CD4-positive, alpha-beta T cell (primary cell): Measurements from ENCODE around the gene N4BP2. TPM values are rescaled to one million over a fixed set of nuclear protein-coding genes. Genes with fewer than 3 reads are reported as not detected.

ENCODE experiments used
- ATAC-seq: fragments of 200-7000 bp; cut with Tn5 transposase; one replicate; pipeline ENCODE4 v1.10.0; 2022; ENCODE audit warnings: mild to moderate bottlenecking; ENCODE audit not compliant: poor library complexity
- CTCF ChIA-PET: fragments of 350-600 bp; sonication (Branson Sonifier 250); formaldehyde crosslinking; loops from one replicate; lab custom pipeline; 2021; ENCODE audit warnings: antibody characterized with exemption, inconsistent platforms; lab: Charles Lee
- POLR2A ChIA-PET: fragments of 350-600 bp; sonication (Branson Sonifier 250); formaldehyde crosslinking; loops from one replicate; lab custom pipeline; 2021; ENCODE audit warnings: antibody characterized with exemption, inconsistent platforms; lab: Charles Lee
- DNase-seq, 14 experiments: peaks; one replicate each; pipeline ENCODE4 v3.0.0-alpha.2; 2013 to 2020; ENCODE audit warnings: mixed read lengths in 2 of 14
- H3K27ac ChIP-seq, 2 donors: one replicate each; pipeline versions ENCODE4 v1.5.1 to v1.7.0; 2013; ENCODE audit warnings: low read length in 2 of 2, low read depth in 1 of 2, mild to moderate bottlenecking in 1 of 2
- H3K27me3 ChIP-seq, 2 experiments: 1 replicate in 1 of 2; 2 replicates in 1 of 2; pipeline versions ENCODE4 v1.6.1 to v1.7.0; 2013; ENCODE audit warnings: low read length in 2 of 2, control low read depth in 1 of 2, mild to moderate bottlenecking in 1 of 2, moderate library complexity in 1 of 2; ENCODE audit not compliant: insufficient read depth in 2 of 2, control insufficient read depth in 1 of 2
- H3K36me3 ChIP-seq: one replicate; pipeline ENCODE4 v1.6.1; 2013; ENCODE audit warnings: low read length, control low read depth; ENCODE audit not compliant: insufficient read depth
- H3K4me1 ChIP-seq: one replicate; pipeline ENCODE4 v1.6.1; 2013; ENCODE audit warnings: low read length, control low read depth; ENCODE audit not compliant: insufficient read depth
- H3K4me3 ChIP-seq: one replicate; pipeline ENCODE4 v1.5.1; 2013; ENCODE audit warnings: mild to moderate bottlenecking, low read length, moderate library complexity
- H3K9me3 ChIP-seq, 2 experiments: 1 replicate in 1 of 2; 2 replicates in 1 of 2; pipeline versions ENCODE4 v1.6.1 to v1.7.0; 2013; ENCODE audit warnings: low read length in 2 of 2, mild to moderate bottlenecking in 2 of 2, control low read depth in 1 of 2, moderate library complexity in 1 of 2; ENCODE audit not compliant: control insufficient read depth in 1 of 2, insufficient read depth in 1 of 2
- H3K27ac Mint-ChIP-seq: one replicate; pipeline ENCODE4 v1.8.0; 2020; ENCODE audit warnings: mixed read lengths
- H3K27me3 Mint-ChIP-seq: one replicate; pipeline ENCODE4 v1.8.0; 2021; ENCODE audit warnings: mixed read lengths
- H3K36me3 Mint-ChIP-seq: one replicate; pipeline ENCODE4 v1.8.0; 2021; ENCODE audit warnings: low read depth, mixed read lengths
- H3K4me1 Mint-ChIP-seq: one replicate; pipeline ENCODE4 v1.8.0; 2021; ENCODE audit warnings: low read depth, mixed read lengths
- H3K4me3 Mint-ChIP-seq: one replicate; pipeline ENCODE4 v1.8.0; 2020; ENCODE audit warnings: mild to moderate bottlenecking, mixed read lengths
- H3K9me3 Mint-ChIP-seq: one replicate; pipeline ENCODE4 v1.8.0; 2020; ENCODE audit warnings: mixed read lengths
- CTCF ChIP-seq: fragments of 200-600 bp; IDR thresholded peaks from one replicate; pipeline ENCODE4 v1.8.0; 2022; ENCODE audit warnings: antibody characterized with exemption, mild to moderate bottlenecking
- intact Hi-C, 2 experiments: fragments of 100-400 bp; cut with DNase I in 1 of 2; cut with micrococcal nuclease in 1 of 2; formaldehyde crosslinking; loops; one replicate each; pipeline versions ENCODE4 v1.15.1 to v1.9.0; 2023 to 2025; cut with DNase I, micrococcal nuclease
- total RNA-seq, 174 experiments: library from RNA in 2 of 174; stranded (reverse) in 2 of 174; gene quantifications; one replicate each; pipeline ENCODE4 v1.2.3 and lab custom pipeline; 2021 to 2026

N4BP2 gene
- total RNA-seq, 2 experiments from 2014 or later = 21.7 to 25.2 TPM

- TF ChIP-seq CTCF = no peak
- Histone ChIP-seq H3K36me3 (no peaks in the 10 kb centered on the region), H3K27ac (no peak overlapping the region), H3K9me3 (no peaks in the 10 kb centered on the region), H3K27me3 (no peaks in the 10 kb centered on the region), H3K4me3 (no peak overlapping the region), H3K4me1 (no peaks in the 10 kb centered on the region)
- ATAC-seq = no peak
- no peaks in the 10 kb centered on the region for H3K4me1 Mint-ChIP-seq
- no peak overlapping the region for H3K4me3 Mint-ChIP-seq
- intact Hi-C loops = no loop called here
- DNase-seq = no peak
- no peaks in the 10 kb centered on the region for H3K36me3 Mint-ChIP-seq
- H3K27me3 Mint-ChIP-seq = no peaks in the 10 kb centered on the region
- no peaks in the 10 kb centered on the region for H3K9me3 Mint-ChIP-seq
- ChIA-PET CTCF (no interaction called here), POLR2A (no interaction called here)
- no peak overlapping the region for H3K27ac Mint-ChIP-seq
These were observed 23.9 kb upstream of the N4BP2 start for GRCh38 chr4:40032785-40033184.

- no peak for TF ChIP-seq CTCF
- no peaks in the 10 kb centered on the region for H3K4me1 ChIP-seq
- Mint-ChIP-seq H3K27ac (no peak overlapping the region), H3K4me1 (no peaks in the 10 kb centered on the region), H3K27me3 (no peaks in the 10 kb centered on the region), H3K36me3 (no peaks in the 10 kb centered on the region), H3K4me3 (no peak overlapping the region), H3K9me3 (no peaks in the 10 kb centered on the region)
- no peak overlapping the region for H3K4me3 ChIP-seq
- no peaks in the 10 kb centered on the region for H3K27me3 ChIP-seq
- H3K36me3 ChIP-seq = no peaks in the 10 kb centered on the region
- CTCF ChIA-PET = no interaction called here
- POLR2A ChIA-PET = no interaction called here
- no peak for ATAC-seq
- H3K9me3 ChIP-seq = no peaks in the 10 kb centered on the region
- H3K27ac ChIP-seq = no peak overlapping the region
- DNase-seq = no peak
- intact Hi-C loops = no loop called here
These were observed 23.0 kb upstream of the N4BP2 start for GRCh38 chr4:40033613-40034012.

GRCh38 chr4:40038977-40039376 lies 17.7 kb upstream of the N4BP2 start:
- ATAC-seq (no peak), DNase-seq (no peak)
- Mint-ChIP-seq H3K4me1 (no peaks in the 10 kb centered on the region), H3K27me3 (no peaks in the 10 kb centered on the region), H3K27ac (no peak overlapping the region), H3K4me3 (no peak overlapping the region), H3K36me3 (no peaks in the 10 kb centered on the region), H3K9me3 (no peaks in the 10 kb centered on the region)
- ChIA-PET CTCF (no interaction called here), POLR2A (no interaction called here)
- no peak for TF ChIP-seq CTCF
- no peak overlapping the region for H3K27ac ChIP-seq
- no peak overlapping the region for H3K4me3 ChIP-seq
- H3K4me1 ChIP-seq = no peaks in the 10 kb centered on the region
- no peaks in the 10 kb centered on the region for H3K27me3 ChIP-seq
- intact Hi-C loops = no loop called here
- H3K36me3 ChIP-seq = no peaks in the 10 kb centered on the region
- no peaks in the 10 kb centered on the region for H3K9me3 ChIP-seq
